ENCODE results near the gene PAOX. TPM values are rescaled to one million over a fixed set of nuclear protein-coding genes. Genes with fewer than 3 reads are reported as not detected.

PAOX gene
- 3.4 TPM for polyA plus RNA-seq (2013, experiment 1 of 2; ENCODE audit: insufficient read length)
- polyA plus RNA-seq (2013, experiment 2 of 2; ENCODE audit: insufficient read length): 4.0 TPM

DNA sequence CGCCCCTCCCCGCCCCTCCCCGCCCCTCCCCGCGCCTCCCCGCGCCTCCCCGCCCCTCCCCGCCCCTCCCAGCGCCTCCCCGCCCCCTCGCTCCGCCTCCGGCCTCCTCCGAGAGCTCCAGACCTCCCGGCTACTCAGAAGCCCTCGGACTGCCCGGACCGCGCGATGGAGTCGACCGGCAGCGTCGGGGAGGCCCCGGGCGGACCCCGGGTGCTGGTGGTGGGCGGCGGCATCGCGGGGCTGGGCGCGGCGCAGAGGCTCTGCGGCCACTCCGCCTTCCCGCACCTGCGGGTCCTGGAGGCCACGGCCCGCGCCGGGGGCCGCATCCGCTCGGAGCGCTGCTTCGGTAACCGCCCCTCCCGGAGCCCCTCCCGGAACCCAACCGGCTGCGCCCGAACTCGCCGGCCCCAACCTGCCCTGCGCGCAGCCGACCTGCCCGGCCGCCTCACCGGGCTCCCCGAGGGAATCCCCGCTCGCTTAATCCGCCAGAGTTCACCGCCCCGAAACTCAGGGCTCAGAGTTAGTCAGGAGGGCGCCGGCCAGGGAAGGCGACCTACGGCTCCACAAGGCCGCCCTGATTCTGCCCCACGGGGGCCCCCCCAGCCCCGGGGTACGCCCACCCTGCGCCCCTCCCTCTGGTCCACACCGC, at the start of gene PAOX:
PAOX (plus strand) TSS at position 111 of the 649 bp plus-strand sequence; CDS start at position 166, 55 bp downstream.
- DNase-seq: peak; percentile 64

DNA sequence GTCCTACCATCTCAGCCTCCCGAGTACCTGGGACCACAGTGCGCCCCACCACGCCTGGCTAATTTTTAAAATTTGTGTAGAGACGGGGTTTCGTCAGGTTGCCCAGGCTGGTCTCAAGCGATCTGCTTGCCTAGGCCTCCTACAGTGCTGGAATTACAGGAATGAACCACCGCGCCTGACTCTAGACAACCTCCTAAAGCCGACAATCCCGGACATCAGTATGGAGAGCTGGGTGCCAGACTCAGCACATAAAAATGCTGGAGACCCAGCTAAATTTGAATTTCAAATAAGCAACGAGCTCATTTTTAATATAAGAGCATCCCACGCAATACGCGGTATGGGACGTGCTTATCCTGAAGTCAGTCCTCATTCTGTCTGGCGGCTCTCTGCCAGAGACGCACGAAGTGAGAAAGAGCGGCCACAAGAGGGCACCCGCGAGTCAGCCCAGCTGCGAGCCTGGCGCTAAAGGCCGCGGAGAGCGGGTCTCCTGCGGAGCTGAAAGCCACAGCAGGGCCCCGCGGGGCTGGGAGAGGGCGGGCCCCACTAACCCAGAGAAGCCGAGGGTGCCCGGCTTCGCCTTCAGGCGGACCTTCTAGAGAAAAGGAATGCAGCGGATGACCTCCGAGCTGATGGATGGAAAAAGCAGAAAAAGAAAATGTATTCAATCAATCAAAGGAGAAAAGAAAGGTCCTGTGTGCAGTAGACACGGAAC, 49.4 kb upstream of the PAOX start:
- DNase-seq: peak; percentile 80

DNA sequence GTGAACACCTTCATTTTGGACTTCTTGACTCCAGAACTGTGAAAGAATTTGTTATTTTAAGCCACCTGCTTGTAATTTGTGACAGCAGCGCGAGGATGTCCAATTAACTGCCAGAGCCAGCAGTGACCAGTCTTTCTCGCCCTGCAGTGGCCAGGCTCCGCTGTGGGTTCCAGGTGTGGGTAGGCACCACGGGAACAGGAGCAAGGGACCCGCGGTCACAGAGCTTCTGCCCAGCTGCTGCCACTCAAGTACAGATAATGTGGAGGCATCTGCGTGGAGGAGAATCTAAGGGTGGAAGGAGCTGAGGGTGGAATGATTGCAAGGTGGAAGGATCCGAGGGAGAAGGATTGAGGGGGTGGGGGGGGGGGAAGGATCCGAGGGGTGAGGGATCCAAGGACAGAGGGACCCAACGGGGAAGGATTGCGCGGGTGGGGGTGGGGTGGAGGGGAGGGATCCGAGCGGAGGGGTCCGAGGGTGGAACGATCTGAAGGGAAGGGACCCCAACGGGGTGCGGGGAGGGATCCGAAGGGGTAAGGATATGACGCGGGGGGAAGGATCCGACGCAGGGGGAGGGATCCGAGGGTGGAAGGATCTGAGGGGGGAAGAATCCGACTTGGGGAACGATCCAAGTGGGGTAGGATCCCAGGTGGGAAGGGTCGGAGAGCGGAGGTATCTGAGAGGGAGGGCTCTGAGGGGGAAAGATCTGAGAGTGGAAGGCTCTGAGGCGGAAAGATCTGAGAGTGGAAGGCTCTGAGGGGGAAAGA, 45.9 kb upstream of the PAOX start:
- DNase-seq: no peak

DNA sequence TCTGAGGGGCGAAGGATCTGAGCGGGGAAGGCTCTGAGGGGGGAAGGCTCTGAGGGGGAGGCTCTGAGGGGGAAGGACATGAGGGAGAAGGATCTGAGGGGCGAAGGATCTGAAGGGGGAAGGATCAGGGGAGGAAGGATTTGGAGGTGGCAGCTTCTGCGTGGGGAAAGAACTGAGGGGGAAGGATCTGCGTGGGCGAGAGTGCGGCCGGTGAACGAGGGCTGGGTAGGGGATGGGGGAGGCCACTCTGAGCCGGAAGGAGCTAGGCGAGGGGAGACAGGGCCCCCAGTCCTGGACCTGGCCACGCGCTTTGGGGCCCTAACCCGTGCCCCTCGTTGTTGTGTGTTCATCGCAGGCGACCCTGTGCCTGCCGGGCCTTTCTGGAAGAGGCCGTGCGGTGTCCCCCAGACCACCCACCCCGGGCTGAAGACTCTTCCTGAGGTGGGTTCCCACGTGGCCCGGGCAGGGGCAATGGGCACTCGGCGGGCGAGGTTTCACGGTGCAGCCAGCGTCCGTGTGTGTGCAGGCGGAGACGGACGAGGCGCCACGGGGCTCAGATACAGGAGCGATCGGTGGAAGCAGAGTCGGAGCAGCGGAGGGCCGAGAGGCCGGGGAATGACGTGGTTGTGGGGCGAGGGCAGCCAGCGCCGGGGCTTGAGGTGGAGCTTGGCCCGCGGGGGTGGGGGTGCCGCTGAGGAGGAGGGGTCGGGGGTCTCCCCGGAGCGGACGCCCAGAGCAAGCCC, 44.4 kb upstream of the PAOX start:
- DNase-seq: no peak

DNA sequence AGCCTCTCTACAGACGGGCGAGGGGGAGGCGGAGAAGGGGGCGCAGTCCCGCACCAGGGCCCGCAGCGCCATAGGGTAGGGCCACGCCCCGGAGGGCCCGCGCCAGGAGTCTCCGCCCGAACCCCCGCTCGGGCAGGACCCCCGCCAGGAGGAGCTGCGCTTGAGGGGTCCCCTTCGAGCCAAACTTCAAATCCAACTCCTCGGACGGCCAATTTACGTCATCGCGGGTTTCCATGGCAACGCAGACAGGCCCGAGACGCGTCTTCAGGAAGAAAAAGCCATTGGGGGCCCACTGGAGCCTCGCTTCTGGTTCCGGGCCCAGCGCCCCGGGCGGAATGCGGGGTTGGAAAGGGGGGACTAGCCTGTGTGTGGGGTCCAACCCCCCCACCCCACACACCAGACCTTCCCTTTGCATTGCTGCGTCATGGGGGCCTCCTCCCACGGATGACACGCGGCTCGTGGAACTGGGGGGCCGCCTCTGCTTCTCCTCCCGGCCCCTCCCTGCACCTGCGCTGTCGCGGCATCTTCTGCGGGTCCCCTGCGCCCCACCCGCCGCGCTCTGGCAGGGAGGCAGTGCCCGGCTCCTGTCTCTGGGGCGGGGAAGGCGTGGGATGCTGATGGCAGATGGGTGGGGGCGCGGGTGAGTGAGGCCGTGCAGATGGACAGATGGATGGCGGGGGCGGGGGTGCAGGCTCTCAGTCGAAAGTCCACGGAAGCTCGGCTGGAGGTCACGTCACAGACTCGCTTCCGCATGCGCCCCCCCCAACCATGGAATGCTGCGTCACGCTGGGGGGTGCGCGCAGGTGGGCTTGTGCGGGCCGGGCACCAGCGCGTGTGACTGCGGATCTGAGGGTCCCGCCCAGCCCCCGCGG, 43.6 kb upstream of the PAOX start:
- peak; percentile 39 for DNase-seq

DNA sequence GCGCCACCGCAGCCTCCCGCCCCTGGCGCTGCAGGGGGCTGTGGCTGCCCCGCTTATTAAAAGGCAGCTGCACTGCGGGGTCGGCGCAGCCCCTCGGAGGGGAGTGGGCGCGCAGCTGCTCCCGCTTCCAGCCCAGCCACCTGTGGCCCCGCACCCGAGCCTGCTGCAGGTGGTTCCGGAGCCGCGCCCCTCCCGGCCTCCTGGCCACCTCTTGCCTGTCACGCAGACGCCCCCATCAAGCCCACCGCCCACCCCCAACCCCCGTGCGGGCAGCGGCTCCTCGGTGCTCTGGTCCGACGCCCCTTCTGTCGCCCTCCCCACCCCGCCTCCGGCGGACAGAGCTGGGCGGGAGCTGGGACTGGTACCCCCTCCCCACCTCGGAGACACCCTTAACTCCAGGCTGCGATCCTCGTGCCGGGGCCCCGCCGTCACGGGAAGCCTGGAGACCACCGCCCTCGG, 42.9 kb upstream of the PAOX start:
- no peak for DNase-seq

DNA sequence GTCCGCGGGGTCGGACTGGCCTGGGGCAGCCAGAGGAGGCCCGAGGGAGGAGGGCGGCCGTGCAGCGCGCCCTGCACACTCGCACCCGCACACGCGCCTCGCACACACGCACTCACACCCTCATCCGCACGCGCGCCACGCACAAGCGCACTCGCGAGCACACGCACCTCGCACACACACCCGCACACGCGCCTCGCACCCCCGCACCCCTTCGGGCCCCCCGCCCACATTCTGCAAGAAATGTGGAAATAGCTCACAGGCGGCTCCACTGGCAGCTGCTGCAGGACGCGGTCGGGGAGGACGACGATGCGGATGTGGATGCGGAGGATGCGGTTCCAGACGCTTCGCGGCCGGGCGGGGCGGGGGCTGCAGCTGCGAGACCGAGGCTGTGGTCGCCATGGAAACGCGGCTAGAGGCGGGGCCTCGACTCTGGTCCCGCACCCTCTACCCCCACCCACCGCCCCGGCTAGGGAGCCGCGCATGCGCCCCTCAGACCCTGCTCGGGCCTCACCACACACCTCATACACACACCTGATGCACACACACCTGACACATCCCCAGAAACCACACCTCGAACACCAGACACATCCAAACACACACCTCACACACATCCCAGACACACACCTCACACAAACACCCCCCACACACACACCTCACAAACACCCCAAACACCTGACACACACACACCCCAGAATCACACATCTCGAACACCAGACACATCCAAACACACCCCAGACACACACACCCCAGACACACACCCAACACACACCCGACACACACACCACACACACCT, 42.3 kb upstream of the PAOX start, which contains the start of gene CALY:
CALY (minus strand) TSS at position 320 of the 793 bp plus-strand sequence. CDS start 7,907 bp downstream, outside the sequence.
- no peak for DNase-seq

DNA sequence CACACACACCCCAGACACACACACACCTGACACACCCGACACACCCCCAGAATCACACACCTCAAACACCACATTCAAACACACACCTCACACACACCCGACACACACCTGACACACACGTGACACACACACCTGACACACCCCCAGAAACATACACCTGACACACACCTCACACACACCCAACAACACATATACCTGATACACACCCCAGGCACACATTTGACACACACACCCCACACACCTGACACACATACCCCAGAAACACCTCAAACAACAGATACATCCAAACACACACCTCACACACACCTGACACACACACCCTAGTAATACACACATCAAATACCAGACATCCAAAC, 41.7 kb upstream of the PAOX start:
- no peak for DNase-seq

DNA sequence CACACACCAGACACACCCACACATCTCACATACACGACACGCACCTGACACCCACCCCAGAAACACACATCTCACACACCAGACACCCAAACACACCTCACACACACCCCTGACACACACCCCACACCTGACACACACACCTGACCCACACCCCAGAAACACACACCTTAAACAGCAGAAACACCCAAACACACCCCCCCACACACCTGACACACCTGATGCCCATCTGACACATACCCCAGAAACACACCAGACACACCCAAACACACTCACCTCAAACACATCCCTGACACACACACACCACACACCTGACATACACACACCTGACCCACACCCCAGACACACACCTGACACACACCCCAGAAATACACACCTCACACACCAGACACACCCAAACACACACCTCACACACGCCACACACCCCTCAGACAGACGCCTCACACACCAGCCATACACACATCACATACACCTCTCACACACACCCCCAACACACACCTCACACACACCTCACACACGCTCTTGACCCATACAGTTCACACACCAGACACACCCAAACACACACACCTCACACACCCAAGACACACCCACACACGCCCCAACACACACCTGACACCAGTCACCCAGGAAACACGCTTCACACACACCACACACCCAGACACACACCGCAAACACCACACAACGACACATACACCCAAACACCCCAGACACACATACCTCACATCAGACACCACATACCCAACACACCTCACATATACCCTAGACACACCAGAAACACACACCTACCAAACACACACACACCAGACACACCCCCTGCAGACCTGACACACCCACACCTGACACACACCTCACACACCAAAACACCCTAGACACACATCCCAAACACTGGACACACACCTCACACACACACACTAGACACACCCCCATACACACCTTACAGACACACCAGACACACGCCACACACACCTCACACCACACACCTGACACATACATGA, 40.7 kb upstream of the PAOX start:
- DNase-seq: no peak

DNA sequence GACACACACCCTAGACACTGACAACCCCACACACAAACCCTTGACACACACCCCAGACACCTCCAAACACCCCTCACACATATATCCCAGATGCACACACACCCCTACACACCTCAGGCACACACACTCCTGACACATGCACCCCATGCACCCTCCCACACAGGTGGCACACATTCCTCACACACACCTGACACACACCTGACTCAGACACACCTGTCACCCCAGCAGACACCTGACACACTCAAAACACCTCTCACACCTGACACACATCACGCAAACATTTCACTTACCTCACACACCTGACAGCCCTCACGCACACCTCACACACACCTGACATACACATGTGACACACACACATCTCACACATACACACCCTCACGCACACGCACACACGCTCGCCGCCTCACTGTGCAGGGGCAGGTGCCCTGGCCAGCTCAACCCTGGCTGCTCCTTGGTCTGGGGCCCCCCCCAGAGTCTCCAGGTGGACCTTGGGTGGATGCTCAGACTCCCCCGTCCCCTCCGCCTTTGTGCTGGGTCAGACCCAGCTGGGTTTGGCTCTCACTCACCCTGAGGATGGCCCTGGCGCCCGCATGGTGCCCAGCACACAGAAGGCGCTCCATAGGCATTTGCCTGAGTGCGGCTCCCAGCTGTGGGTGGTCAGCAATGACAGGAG, 39.2 kb upstream of the PAOX start:
- no peak for DNase-seq

DNA sequence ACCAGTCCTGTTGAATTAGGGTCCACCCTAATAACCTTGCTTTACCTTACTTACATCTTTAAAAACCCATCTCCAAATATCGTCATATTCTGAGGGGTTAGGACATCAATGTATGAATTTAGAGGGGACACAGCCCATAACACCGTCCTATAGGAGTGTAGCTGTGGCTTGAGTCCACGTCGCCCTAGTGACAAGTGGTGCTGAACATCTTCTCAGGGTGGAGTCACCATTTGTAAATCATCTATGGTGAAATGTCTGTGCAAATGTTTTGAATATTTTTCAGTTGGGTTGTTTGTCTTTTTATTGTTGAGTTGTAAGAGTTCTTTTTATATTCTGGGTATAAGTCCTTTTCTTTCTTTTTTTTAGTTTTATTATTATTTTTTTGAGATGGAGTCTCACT, 37.1 kb upstream of the PAOX start:
- DNase-seq: no peak

DNA sequence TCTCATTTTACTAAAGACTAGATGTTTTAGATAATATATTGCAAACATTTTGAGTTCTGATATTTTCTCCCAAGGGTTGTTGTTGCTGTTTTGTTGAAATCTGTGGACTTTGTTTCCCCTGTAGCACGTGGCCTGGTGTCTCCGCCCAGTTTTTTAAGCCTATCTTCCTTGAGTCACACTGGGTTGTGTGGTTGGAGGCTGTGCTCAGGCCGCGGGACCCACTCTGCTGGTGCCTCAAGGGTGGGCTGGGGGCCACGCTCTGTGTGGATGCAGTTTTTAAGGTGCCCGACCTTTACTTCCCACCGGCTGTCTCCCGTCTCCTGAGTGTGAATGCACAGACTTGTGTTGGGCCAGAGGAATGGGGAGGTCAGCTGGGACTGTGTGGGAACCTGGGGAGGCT, 36.1 kb upstream of the PAOX start:
- DNase-seq: no peak

DNA sequence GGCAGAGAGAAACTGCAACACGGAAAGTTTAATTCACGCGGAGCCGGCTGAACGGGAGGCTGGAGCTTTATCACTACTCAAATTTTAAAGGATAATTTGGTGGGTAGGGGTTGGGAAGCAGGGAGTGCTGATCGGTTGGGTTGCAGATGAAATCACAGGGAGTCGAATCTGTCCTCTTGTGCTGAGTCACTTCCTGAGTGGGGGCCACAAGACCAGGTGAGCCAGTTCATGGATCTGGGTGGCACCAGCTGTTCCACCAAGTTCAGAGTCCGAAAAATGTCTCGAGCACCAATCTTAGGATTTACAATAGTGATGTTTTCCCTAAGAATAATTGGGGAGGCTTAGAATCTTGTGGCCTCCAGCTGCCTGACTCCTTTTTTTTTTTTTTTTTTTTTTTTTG, 35.5 kb upstream of the PAOX start:
- no peak for DNase-seq

DNA sequence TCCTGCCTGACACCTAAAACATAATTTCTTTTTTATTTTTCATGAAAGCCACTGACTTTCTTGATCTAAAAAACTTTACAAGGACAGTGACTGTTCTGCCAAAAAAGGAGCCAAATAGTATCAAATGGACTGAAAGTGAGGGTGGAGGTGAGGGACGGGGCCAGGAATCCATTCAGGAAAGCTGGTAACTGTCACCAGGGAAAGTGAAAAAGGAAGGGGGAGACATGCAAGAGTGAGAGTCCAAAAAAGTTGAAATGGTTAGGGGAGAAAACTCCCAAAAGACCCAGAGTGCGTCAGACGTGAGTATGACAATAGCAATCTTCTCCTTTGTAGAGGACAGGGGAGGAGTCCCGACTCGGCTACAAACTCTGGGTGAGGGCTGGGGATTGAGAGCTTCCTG, 34.8 kb upstream of the PAOX start:
- no peak for DNase-seq

DNA sequence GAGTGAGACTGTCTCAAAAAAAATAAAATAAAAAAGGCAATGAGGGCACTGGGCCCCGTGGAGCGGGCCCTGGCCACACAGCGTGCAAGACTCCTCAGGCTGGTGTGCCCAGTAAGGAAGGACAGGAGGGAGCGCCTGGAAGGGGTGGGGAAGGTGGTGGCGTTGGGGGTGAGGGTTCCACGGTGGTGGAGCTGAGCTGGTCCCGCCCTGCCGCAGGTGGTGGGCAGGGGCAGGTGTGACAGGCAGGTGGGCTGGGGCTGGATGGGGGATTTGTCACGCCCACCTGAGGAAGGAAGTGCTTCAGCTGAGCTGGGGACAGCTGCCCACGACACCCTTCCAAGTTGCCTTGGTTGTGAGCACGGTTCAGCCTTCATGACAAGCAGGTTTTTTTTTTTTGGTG, 32.6 kb upstream of the PAOX start:
- DNase-seq: no peak

DNA sequence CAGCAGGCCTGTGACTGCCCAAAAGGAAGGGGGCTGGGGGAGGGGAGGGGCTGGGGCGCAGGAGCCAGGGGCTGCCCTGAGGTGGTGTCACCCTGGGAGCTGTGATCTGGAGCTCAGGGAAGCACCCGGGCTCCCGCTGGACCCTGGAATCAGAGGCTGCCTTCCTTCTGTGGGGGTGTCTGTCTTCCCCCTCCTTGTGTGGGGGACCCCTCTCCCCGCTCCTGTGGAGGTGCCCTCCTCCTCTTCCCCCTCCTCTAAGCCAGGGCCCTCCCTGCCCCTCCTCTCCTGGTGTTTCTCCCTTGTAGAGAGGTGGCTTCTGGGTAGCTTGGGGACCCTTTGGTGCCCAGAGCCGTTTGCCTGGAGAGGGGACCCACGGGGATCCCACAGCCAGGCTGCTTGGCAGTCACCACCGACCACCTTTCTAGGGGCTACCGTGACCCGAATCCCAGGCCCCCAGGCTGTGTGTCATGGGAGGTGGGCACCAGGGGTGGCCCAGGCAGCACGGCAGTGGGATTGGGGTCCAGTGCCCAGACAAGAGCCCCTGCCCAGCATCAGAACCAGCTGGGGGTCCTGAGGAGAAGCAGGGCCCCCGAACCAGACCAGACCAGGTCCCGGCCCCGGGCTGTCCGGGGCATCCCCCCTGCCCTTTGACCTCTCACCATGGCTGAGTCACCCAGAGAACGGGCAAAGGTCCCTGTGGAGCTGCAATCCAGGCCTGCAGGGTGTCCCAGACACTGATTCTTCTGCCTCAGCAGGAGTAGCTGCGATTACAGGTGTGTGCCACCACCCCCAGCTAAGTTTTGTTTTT, 31.1 kb upstream of the PAOX start:
- DNase-seq: no peak

DNA sequence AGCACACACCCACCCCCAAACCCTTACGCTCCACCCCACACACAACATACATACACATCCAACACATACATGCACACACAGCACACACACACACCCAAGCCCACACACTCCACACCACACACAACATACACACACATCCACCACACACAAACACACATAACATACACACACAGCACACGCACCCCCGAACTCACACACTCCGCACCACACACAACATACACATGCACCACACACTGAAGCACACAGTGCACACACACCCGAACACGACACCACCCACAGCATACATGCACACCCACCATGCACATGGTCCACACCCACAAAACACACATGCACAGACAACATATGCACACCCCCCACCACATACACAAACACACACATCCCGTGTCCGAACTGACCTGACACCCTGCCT, 29.9 kb upstream of the PAOX start:
- DNase-seq: no peak

DNA sequence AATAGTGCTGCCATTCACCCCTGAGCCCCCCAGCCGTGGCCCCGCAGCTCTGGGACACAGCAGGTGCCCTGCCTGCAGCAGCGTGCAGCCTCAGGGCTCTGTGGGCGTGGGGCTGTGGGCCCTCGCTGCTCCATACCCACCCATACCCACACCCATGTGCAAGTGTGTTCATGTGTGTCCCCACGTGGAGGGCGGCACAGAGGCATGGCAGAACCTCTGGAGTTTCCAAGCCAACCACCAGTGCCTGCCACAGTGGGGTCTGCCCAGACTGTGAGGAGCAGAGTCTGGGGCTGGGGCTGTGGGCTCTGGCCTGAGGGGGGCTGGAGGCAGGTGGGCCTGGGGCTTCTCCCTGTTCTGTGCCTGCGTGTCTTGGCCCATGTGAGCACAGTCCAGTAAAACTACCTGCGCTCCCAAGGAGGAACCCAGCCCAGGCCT, 29.5 kb upstream of the PAOX start:
- no peak for DNase-seq
